ENCODE measurements around the gene B4GALT4. TPM values are rescaled to one million over a fixed set of nuclear protein-coding genes. Genes with fewer than 3 reads are reported as not detected.

B4GALT4 gene
- 18.3 and 20.4 TPM in 2 replicates for total RNA-seq (2022)
- percentile 77 among the genes with signal in this experiment for Bru-seq, nascent RNA
- percentile 75 among the genes with signal in this experiment for BruChase-seq, experiment 1, labeled RNA remaining after a 6-hour chase
- percentile 74 among the genes with signal in this experiment for BruChase-seq, experiment 2, labeled RNA remaining after a 2-hour chase
- long read RNA-seq, transcript B4GALT4-202 (8 exons, 2,459 nt) = major isoform, 18 of 38 reads
- long read RNA-seq, partial matches to known transcripts = 2 of 38 reads
- long read RNA-seq, other reads (novel, unspliced or antisense) = 14 of 38 reads

- intact Hi-C loops (cut with micrococcal nuclease) = loop anchor here (1.0 to 2.0 kb wide), 4 partner anchors 64 to 356 kb away; no protein-coding TSS in a partner anchor
- ChIA-PET CTCF (interaction anchor here (0.5 to 7.6 kb wide), 59 partner anchors 8 to 1407 kb away, joined by 3 to 118 read pairs (median 4); partner anchors contain the start of gene TEX55), POLR2A (interaction anchor here (0.7 to 3.0 kb wide), 24 partner anchors 10 to 1230 kb away, joined by 3 to 24 read pairs (median 4); partner anchors contain the start of genes ARHGAP31, COX17, TEX55 and TIMMDC1)
- TF ChIP-seq CTCF (IDR thresholded peaks at IDR 0.05; ENCODE audit: unreplicated experiment) = no peak
- no peaks in the 10 kb centered on the region for H3K9me3 Mint-ChIP-seq (ENCODE audit: unreplicated experiment)
- peak; percentile 89 for DNase-seq (ENCODE audit: unreplicated experiment)
- peak within 1 kb of the TSS; percentile 87 for H3K27ac Mint-ChIP-seq (ENCODE audit: low read depth, unreplicated experiment)
- H3K36me3 Mint-ChIP-seq (ENCODE audit: insufficient read depth, unreplicated experiment) = peaks cover 13% of the 10 kb centered on the region
- no peaks in the 10 kb centered on the region for H3K27me3 Mint-ChIP-seq (ENCODE audit: insufficient read depth, unreplicated experiment)
- H3K4me1 Mint-ChIP-seq (ENCODE audit: insufficient read depth, unreplicated experiment) = peaks cover 6% of the 10 kb centered on the region
- H3K4me3 Mint-ChIP-seq (ENCODE audit: unreplicated experiment) = peak within 1 kb of the TSS; percentile 77
- BruUV-seq (replicated peaks) = no TSS peak
Observed at GRCh38 chr3:119240591-119241434, at the start of gene B4GALT4. B4GALT4 (minus strand) TSS chr3:119240878; CDS start chr3:119230099, 10,779 bp downstream.

- no peak overlapping the region for H3K27ac Mint-ChIP-seq (ENCODE audit: low read depth, unreplicated experiment)
- ChIA-PET CTCF (no interaction called here), POLR2A (no interaction called here)
- no peaks in the 10 kb centered on the region for H3K36me3 Mint-ChIP-seq (ENCODE audit: insufficient read depth, unreplicated experiment)
- no peak for TF ChIP-seq CTCF (IDR thresholded peaks at IDR 0.05; ENCODE audit: unreplicated experiment)
- H3K4me1 Mint-ChIP-seq (ENCODE audit: insufficient read depth, unreplicated experiment) = peaks cover 5% of the 10 kb centered on the region
- no peak for DNase-seq (ENCODE audit: unreplicated experiment)
- H3K9me3 Mint-ChIP-seq (ENCODE audit: unreplicated experiment) = peaks cover 15% of the 10 kb centered on the region
- H3K4me3 Mint-ChIP-seq (ENCODE audit: unreplicated experiment) = no peak overlapping the region
- peaks cover 30% of the 10 kb centered on the region for H3K27me3 Mint-ChIP-seq (ENCODE audit: insufficient read depth, unreplicated experiment)
- intact Hi-C loops (cut with micrococcal nuclease) = no loop called here
- BruUV-seq (replicated peaks) = no TSS peak
Observed at GRCh38 chr3:119289404-119289770, 48.7 kb upstream of the B4GALT4 start.

- DNase-seq (ENCODE audit: unreplicated experiment) = no peak
- Mint-ChIP-seq H3K27me3 (ENCODE audit: insufficient read depth, unreplicated experiment) (peaks cover 30% of the 10 kb centered on the region), H3K27ac (ENCODE audit: low read depth, unreplicated experiment) (no peak overlapping the region), H3K4me3 (ENCODE audit: unreplicated experiment) (no peak overlapping the region), H3K36me3 (ENCODE audit: insufficient read depth, unreplicated experiment) (no peaks in the 10 kb centered on the region), H3K4me1 (ENCODE audit: insufficient read depth, unreplicated experiment) (peaks cover 5% of the 10 kb centered on the region), H3K9me3 (ENCODE audit: unreplicated experiment) (peaks cover 15% of the 10 kb centered on the region)
- no peak for TF ChIP-seq CTCF (IDR thresholded peaks at IDR 0.05; ENCODE audit: unreplicated experiment)
- POLR2A ChIA-PET = no interaction called here
- intact Hi-C loops (cut with micrococcal nuclease) = no loop called here
- CTCF ChIA-PET = interaction anchor here (0.6 kb wide), 1 partner anchor 151 kb away, joined by 3 read pairs; no protein-coding TSS in a partner anchor
- no TSS peak for BruUV-seq (replicated peaks)
Observed at GRCh38 chr3:119288669-119289403, 48.2 kb upstream of the B4GALT4 start.

All from MCF 10A (cell line).